Stomach (tissue), 9 donors: ENCODE data around the gene PALLD. TPM values are rescaled to one million over a fixed set of nuclear protein-coding genes. Genes with fewer than 3 reads are reported as not detected.

Experiments used
- DNase-seq, 2 donors: peaks; one replicate each; pipeline versions ENCODE4 v3.0.0 to v3.0.0-alpha.2; 2013 to 2019
- H3K27ac ChIP-seq, 5 donors: fragments of 200-600 bp in 4 of 5; sonication (generic) in 4 of 5; one replicate each; pipeline ENCODE4 v1.5.1; 2013 to 2019; ENCODE audit warnings: mild to moderate bottlenecking in 1 of 5, moderate library complexity in 1 of 5
- H3K27me3 ChIP-seq, 3 donors: fragments of 200-600 bp; sonication (generic); one replicate each; pipeline ENCODE4 v1.5.1; 2017 to 2019; ENCODE audit warnings: mixed run types in 1 of 3
- H3K36me3 ChIP-seq, 4 donors: fragments of 200-600 bp; sonication (generic); 1 replicate in 3 of 4; 2 replicates in 1 of 4; pipeline ENCODE4 v1.5.1; 2016 to 2019
- H3K4me1 ChIP-seq, 4 donors: fragments of 200-600 bp; sonication (generic); one replicate each; pipeline ENCODE4 v1.5.1; 2016 to 2019
- H3K4me3 ChIP-seq, 4 donors: fragments of 200-600 bp; sonication (generic) in 3 of 4; one replicate each; pipeline ENCODE4 v1.5.1; 2016 to 2019; ENCODE audit warnings: mild to moderate bottlenecking in 1 of 4
- H3K9me3 ChIP-seq, 4 donors: fragments of 200-600 bp; sonication (generic); one replicate each; pipeline ENCODE4 v1.5.1; 2016 to 2019
- CTCF ChIP-seq, 7 experiments: fragments of 450-650 bp in 4 of 7; fragments of 200-600 bp in 3 of 7; sonication (generic) in 3 of 7; IDR thresholded peaks; one replicate each; pipeline ENCODE4 v1.5.1; 2016 to 2019; ENCODE audit warnings: antibody characterized with exemption in 7 of 7, control low read depth in 2 of 7, mild to moderate bottlenecking in 1 of 7
- EP300 ChIP-seq: sonication (generic); formaldehyde crosslinking; IDR thresholded peaks from one replicate; pipeline ENCODE4 v1.6.1; 2017; ENCODE audit warnings: antibody characterized with exemption
- POLR2A ChIP-seq, 4 donors: fragments of 450-650 bp; IDR thresholded peaks; one replicate each; pipeline ENCODE4 v1.6.1; 2016; ENCODE audit warnings: antibody characterized with exemption in 4 of 4, control low read depth in 2 of 4, mild to moderate bottlenecking in 1 of 4, moderate library complexity in 1 of 4
- WGBS, 5 donors: extraction: QIAGEN DNeasy Blood & Tissue Kit in 3 of 5; methylation state at CpG; one replicate each; pipeline versions ENCODE4 v1.1.5 to v1.1.7; 2013 to 2018; 5-methylcytosine and 5-hydroxymethylcytosine counted together
- intact Hi-C: fragments of 100-400 bp; cut with DNase I; formaldehyde crosslinking; loops from one replicate; pipeline ENCODE4 v1.15.1; 2023; ENCODE audit warnings: low total_unique reads
- polyA plus RNA-seq, 3 donors: library from polyadenylated mRNA; stranded (reverse); fragments of 200-250 nt; gene quantifications; one replicate each; pipeline ENCODE4 v1.2.3, GENCODE V29; 2013
- total RNA-seq, 5 donors: library from RNA; depleted of rRNA; stranded (reverse); fragments of >200 nt; gene quantifications; one replicate each; pipeline versions ENCODE4 v1.1.0 to v1.2.3, GENCODE V29; 2014 to 2016
- donor health status: healthy with polysubstance abuse.
- donor health status: Bipolar disorder and iron deficiency.
- donor health status: healthy.

Gene PALLD
- total and polyA plus RNA-seq, 8 donors = 75.9 to 984 (median 206) TPM

- intact Hi-C loops = no loop called here
- 26 to 37% (median 30%) methylated on average over 4 of the region's 4 CpGs for WGBS, 5 donors
- TF ChIP-seq CTCF (IDR thresholded peaks at IDR 0.05) = no peak
- H3K27ac ChIP-seq = peak overlapping the region in 1 of 5 donors; percentile 85
- peaks cover 0 to 20% (median 0%) of the 10 kb centered on the region in 3 donors for H3K27me3 ChIP-seq
- peak in 1 of 2 donors; percentile 34 for DNase-seq
- H3K4me1 ChIP-seq = peaks cover 12 to 50% (median 34%) of the 10 kb centered on the region in 4 donors
- H3K36me3 ChIP-seq = no peaks in the 10 kb centered on the region
- no peak overlapping the region for H3K4me3 ChIP-seq
- H3K9me3 ChIP-seq = no peaks in the 10 kb centered on the region
These were observed 136.2 kb downstream of the PALLD start for GRCh38 chr4:168633064-168633463.

- Histone ChIP-seq H3K36me3 (no peaks in the 10 kb centered on the region), H3K27me3 (peaks cover 0 to 20% (median 0%) of the 10 kb centered on the region in 3 donors), H3K4me3 (no peak overlapping the region), H3K27ac (peak overlapping the region in 1 of 5 donors; percentile 85), H3K4me1 (peaks cover 12 to 50% (median 34%) of the 10 kb centered on the region in 4 donors), H3K9me3 (no peaks in the 10 kb centered on the region)
- intact Hi-C loops = no loop called here
- DNase-seq = no peak
- WGBS, 5 donors = 9 to 43% (median 23%) methylated on average over 1 of the region's 1 CpG
- no peak for TF ChIP-seq CTCF (IDR thresholded peaks at IDR 0.05)
- TF ChIP-seq POLR2A (IDR thresholded peaks at IDR 0.05) = no peak
These were observed 136.6 kb downstream of the PALLD start for GRCh38 chr4:168633496-168633895.

GRCh38 chr4:168634276-168634802 lies 137.5 kb downstream of the PALLD start:
- peaks cover 12 to 50% (median 34%) of the 10 kb centered on the region in 4 donors for H3K4me1 ChIP-seq
- no peaks in the 10 kb centered on the region for H3K36me3 ChIP-seq
- no peak for TF ChIP-seq CTCF (IDR thresholded peaks at IDR 0.05)
- no peak for TF ChIP-seq EP300
- no peak for TF ChIP-seq POLR2A (IDR thresholded peaks at IDR 0.05)
- no peak overlapping the region for H3K4me3 ChIP-seq
- H3K27ac ChIP-seq = peak overlapping the region in 3 of 5 donors; percentile 4 to 85 (median 18)
- 37 to 47% (median 44%) methylated on average over 11 of the region's 11 CpGs for WGBS, 5 donors
- DNase-seq = peak in 1 of 2 donors; percentile 76
- H3K9me3 ChIP-seq = no peaks in the 10 kb centered on the region
- intact Hi-C loops = no loop called here
- peaks cover 0 to 20% (median 0%) of the 10 kb centered on the region in 3 donors for H3K27me3 ChIP-seq

- H3K36me3 ChIP-seq = no peaks in the 10 kb centered on the region
- no peaks in the 10 kb centered on the region for H3K9me3 ChIP-seq
- peaks cover 0 to 20% (median 0%) of the 10 kb centered on the region in 3 donors for H3K27me3 ChIP-seq
- no peak for TF ChIP-seq CTCF (IDR thresholded peaks at IDR 0.05)
- intact Hi-C loops = no loop called here
- H3K4me3 ChIP-seq = no peak overlapping the region
- peak overlapping the region; percentile 13 to 75 (median 58) for H3K27ac ChIP-seq
- WGBS, 5 donors = 70 to 82% (median 72%) methylated on average over 5 of the region's 5 CpGs
- DNase-seq = no peak
- H3K4me1 ChIP-seq = peaks cover 12 to 44% (median 32%) of the 10 kb centered on the region in 4 donors
These were observed 139.2 kb downstream of the PALLD start for GRCh38 chr4:168636040-168636439.
